Spinal cord (tissue), 10 donors: ENCODE data around the gene TMEM203. TPM values are rescaled to one million over a fixed set of nuclear protein-coding genes. Genes with fewer than 3 reads are reported as not detected.

Experiments
- DNase-seq, 6 donors: peaks; one replicate each; pipeline versions ENCODE4 v3.0.0 to v3.0.0-alpha.2; 2013 to 2015; ENCODE audit warnings: low spot score in 6 of 6, low read depth in 4 of 6
- H3K27ac ChIP-seq: one replicate; pipeline ENCODE4 v1.5.1; 2013; ENCODE audit warnings: low read depth, low read length, control low read depth
- H3K27me3 ChIP-seq: one replicate; pipeline ENCODE4 v1.6.1; 2013; ENCODE audit warnings: low read length; ENCODE audit not compliant: control insufficient read depth, insufficient read depth
- H3K36me3 ChIP-seq: one replicate; pipeline ENCODE4 v1.6.1; 2013; ENCODE audit warnings: low read length; ENCODE audit not compliant: control insufficient read depth, insufficient read depth
- H3K4me1 ChIP-seq: one replicate; pipeline ENCODE4 v1.6.1; 2013; ENCODE audit warnings: low read length; ENCODE audit not compliant: control insufficient read depth, insufficient read depth
- H3K4me3 ChIP-seq: one replicate; pipeline ENCODE4 v1.5.1; 2013; ENCODE audit warnings: low read depth, low read length, control low read depth
- H3K9me3 ChIP-seq: one replicate; pipeline ENCODE4 v1.6.1; 2013; ENCODE audit warnings: low read length; ENCODE audit not compliant: control insufficient read depth, insufficient read depth
- WGBS: methylation state at CpG from one replicate; pipeline ENCODE4 v1.1.5; 2013; ENCODE audit warnings: missing lambda C conversion rate; ENCODE audit not compliant: insufficient coverage; 5-methylcytosine and 5-hydroxymethylcytosine counted together
- polyA plus RNA-seq, 2 donors: library from polyadenylated mRNA; unstranded; fragments of 120-200 nt; gene quantifications; one replicate each; pipeline ENCODE4 v1.2.1, GENCODE V29; 2013; ENCODE audit not compliant: insufficient read length in 2 of 2
- total RNA-seq, 2 donors: library from RNA; depleted of rRNA in 1 of 2; stranded (reverse); fragments of 120-200 nt in 1 of 2; fragments of >200 nt in 1 of 2; gene quantifications; one replicate each; pipeline versions ENCODE4 v1.2.3 to v1.2.4, GENCODE V29; 2013 to 2014
- donor health status: healthy.

The TMEM203 gene
- total and polyA plus RNA-seq, 4 donors = 28.5 to 50.7 (median 41.4) TPM

DNA sequence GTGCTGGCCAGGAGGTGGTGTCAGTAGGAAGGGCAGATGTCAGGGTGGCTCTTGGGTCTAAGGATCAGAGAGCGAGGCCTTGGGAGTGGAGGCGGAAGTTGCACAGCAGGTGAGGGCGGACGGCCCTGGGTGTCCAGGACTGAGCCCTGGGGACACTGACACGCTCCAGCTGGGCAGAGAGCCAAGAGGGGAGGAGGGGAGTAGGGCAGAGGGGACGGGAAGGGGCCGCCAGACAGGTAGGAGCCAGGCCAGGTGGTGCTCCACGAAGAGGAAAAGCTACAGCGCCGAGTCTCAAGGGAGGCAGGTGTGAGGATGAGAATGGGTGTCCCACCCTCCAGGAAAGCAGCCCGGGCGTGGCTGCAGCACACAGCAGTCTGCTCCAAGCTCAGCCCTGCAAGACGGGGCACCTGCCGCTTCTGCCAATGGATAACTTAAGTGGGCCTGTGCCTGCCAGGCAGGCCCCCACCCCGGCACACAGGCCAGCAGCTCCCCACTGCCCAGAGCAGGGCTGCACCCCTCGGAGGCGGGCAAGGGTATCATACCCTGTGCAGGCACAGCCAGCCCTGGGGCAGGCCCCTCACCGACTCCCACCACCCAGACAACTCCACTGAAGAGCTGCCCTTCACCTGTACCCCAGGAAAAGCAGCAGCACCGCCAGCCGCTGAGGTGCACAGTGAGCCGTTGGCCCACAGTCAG is 9.8 kb downstream of the TMEM203 start:
- WGBS = 86% methylated on average over 19 of the region's 21 CpGs
- Histone ChIP-seq H3K4me3 (no peak overlapping the region), H3K4me1 (peaks cover 55% of the 10 kb centered on the region)

DNA sequence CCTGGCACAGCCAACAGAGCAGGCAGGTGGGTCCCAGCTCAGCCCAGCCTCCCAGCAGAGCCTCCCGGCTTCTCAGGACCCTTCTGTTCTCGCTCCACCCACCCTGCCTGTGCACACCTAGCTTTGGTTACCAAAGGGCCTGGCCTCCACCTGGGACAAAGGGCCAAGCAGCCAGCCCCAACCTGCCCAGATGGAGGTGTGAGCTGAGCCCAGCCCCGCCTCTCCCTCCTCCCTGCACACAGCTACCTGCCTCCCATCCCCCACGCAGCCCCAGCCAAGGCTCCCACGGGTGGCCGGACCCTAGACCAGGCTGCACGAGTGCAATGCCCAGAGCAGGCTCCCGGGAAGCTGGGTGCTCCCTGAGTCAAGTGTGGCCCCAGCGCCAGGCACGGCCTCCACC is 10.5 kb downstream of the TMEM203 start:
- no peak overlapping the region for H3K27ac ChIP-seq
- peaks cover 63% of the 10 kb centered on the region for H3K4me1 ChIP-seq
- H3K36me3 ChIP-seq = peaks cover 94% of the 10 kb centered on the region
- no peak for DNase-seq
- H3K27me3 ChIP-seq = no peaks in the 10 kb centered on the region
- WGBS = 80% methylated on average over 10 of the region's 10 CpGs
- no peak overlapping the region for H3K4me3 ChIP-seq
- H3K9me3 ChIP-seq = no peaks in the 10 kb centered on the region

More for the DNA sequence above, 9.8 kb downstream of the TMEM203 start:
- H3K27me3 ChIP-seq = no peaks in the 10 kb centered on the region
- H3K27ac ChIP-seq = no peak overlapping the region
- H3K36me3 ChIP-seq = peaks cover 87% of the 10 kb centered on the region
- no peak for DNase-seq
- H3K9me3 ChIP-seq = no peaks in the 10 kb centered on the region

DNA sequence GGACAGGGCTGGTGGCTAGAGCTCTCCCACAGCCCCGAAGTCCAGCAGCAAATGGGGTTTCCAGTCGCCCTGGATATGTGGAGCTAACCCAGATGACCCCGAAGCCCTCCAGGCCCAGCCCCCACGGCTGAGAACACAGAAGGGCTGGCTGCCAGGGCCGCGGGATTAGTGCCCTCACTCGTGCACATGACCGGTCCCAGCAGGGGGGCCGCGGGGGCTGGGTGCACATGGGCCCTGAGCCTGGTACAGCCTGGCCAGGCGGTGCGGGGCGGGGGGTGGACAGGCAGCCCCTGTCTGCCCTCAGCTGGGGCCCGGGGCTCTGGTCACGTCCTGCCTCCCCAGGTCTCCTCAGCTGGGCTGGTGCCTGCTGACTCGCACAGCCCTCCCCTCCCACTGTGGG is 11.1 kb downstream of the TMEM203 start:
- WGBS = 68% methylated on average over 16 of the region's 16 CpGs
- Histone ChIP-seq H3K27ac (no peak overlapping the region), H3K9me3 (no peaks in the 10 kb centered on the region), H3K27me3 (no peaks in the 10 kb centered on the region), H3K36me3 (peaks cover 98% of the 10 kb centered on the region), H3K4me3 (no peak overlapping the region), H3K4me1 (peaks cover 64% of the 10 kb centered on the region)
- peak in 1 of 6 donors; percentile 29 for DNase-seq

DNA sequence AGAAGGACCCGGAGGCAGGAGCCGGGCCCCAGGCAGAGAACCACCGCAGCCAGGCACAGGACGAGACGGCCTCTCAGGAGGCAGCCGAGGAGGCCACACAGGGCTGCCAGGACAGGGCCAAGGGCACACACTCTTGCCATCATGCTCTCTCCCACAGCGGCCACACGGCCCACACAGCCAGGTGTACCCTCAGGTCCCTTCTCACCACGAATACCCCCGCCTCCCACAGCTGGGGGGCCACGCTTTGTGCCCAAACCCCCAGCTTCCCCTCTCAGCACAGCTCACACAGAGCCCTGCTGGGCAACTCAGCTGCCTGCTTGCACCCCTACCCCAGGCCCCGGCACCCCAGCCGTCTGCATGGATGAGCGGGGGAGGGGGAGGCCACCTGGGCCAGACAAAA is 11.7 kb downstream of the TMEM203 start:
- WGBS = 87% methylated on average over 14 of the region's 14 CpGs
- Histone ChIP-seq H3K36me3 (peaks cover 97% of the 10 kb centered on the region), H3K27me3 (no peaks in the 10 kb centered on the region), H3K4me3 (no peak overlapping the region), H3K9me3 (no peaks in the 10 kb centered on the region), H3K4me1 (peaks cover 64% of the 10 kb centered on the region), H3K27ac (no peak overlapping the region)
- no peak for DNase-seq

DNA sequence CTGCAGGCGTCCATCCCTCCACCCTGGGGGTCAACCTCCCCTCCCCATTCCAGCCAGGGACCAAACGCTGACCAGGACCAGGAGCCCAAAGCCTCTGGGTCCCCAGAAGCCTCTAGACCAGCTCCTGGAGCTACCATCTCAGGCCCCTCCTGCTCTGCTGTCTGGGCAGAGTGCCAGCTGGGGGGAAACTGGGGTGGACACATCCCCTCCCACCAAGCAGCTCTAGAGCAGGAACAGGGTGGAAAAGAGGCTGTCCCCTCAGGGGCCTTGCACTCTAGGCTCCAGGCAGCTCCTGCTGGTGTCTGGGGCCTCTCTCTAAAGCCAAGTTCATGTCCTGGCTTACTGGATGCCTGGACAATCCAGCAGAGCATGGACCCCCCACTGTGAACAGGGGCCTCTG is 12.6 kb downstream of the TMEM203 start:
- Histone ChIP-seq H3K27ac (no peak overlapping the region), H3K27me3 (no peaks in the 10 kb centered on the region), H3K36me3 (peaks cover 91% of the 10 kb centered on the region), H3K9me3 (no peaks in the 10 kb centered on the region), H3K4me1 (peaks cover 58% of the 10 kb centered on the region), H3K4me3 (no peak overlapping the region)
- 84% methylated on average over 2 of the region's 2 CpGs for whole genome bisulfite sequencing
- DNase-seq = no peak

DNA sequence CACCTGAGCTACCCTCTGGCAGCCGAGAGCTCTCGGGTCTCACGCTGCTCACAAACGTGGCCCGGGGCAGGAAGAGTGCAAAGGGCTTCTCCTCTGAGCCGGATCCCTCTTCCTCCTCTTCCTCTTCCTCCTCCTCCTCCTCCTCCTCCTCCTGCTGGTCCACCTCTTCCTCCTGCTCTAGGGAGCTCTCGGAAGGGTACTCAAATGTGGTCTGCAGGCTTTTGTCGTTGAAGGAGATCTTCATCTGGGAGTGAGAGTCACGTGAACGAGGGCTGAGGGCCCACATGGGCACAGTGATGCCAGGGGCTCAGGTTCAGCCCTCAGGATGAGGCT is 13.0 kb downstream of the TMEM203 start:
- WGBS = 82% methylated on average over 8 of the region's 10 CpGs
- DNase-seq = no peak
- Histone ChIP-seq H3K4me1 (peaks cover 58% of the 10 kb centered on the region), H3K27ac (no peak overlapping the region), H3K36me3 (peaks cover 91% of the 10 kb centered on the region), H3K9me3 (no peaks in the 10 kb centered on the region), H3K4me3 (no peak overlapping the region), H3K27me3 (no peaks in the 10 kb centered on the region)

DNA sequence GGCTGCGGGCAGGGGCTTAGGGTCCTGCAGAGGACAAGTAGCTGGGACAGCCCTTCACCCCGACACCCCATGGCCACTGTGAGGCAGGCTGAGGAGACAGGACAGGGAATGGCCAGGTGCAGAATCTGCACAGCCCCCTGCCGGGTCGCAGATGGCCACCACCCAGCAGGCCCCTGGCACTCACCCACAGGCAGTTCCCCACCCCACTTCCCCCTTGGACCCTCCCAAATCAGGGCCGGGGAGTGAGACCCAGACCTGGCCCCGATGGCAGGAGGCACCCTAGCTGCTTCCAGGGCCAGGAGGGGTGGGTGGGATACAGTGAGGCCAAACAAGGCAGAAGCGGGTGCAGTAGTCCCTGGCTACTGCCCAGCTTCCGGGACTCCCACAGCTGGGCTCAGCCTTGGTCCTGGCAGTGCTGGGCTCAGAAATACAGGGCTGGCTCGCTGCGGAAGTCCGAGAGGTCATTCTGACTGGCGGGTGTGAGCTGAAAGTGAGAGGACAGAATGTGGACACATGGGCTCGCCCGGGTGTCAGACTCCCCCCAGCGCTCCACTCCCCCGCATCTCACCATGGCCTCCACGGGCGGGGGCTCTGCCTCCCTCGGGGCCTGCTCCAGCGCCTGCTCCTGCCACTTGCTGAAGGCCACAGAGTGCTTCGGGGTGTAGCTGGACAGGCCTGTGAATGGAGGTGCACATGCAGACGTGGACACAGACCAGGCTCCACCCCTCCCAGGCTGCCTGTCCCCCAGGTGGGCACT is 13.6 kb downstream of the TMEM203 start:
- WGBS = 85% methylated on average over 19 of the region's 22 CpGs
- no peak for DNase-seq
- Histone ChIP-seq H3K9me3 (no peaks in the 10 kb centered on the region), H3K27me3 (no peaks in the 10 kb centered on the region), H3K4me1 (peaks cover 62% of the 10 kb centered on the region), H3K36me3 (peaks cover 92% of the 10 kb centered on the region), H3K4me3 (no peak overlapping the region), H3K27ac (no peak overlapping the region)

DNA sequence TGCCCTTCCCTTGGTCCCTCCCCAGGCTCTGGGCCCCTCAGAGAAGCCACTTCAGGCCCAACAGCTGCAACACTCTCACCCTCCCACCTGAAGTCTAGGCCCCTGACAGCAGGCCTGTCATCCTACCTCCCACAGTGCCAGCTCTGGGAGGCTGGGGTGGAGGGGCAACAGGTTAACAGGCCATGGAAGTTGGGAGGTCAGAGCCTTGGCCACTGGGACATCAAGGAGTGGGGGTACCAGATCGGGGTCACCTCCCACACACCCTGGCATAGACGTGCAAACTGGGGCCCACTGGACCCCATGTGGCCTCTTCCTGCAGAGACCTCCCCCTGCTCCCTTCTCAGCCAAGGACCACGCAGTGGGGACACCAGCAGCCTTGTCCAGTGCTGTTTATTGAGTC is 14.2 kb downstream of the TMEM203 start:
- Histone ChIP-seq H3K4me1 (peaks cover 63% of the 10 kb centered on the region), H3K4me3 (no peak overlapping the region), H3K27me3 (no peaks in the 10 kb centered on the region), H3K9me3 (no peaks in the 10 kb centered on the region), H3K27ac (no peak overlapping the region), H3K36me3 (peaks cover 92% of the 10 kb centered on the region)
- WGBS = 86% methylated on average over 2 of the region's 3 CpGs
- no peak for DNase-seq

DNA sequence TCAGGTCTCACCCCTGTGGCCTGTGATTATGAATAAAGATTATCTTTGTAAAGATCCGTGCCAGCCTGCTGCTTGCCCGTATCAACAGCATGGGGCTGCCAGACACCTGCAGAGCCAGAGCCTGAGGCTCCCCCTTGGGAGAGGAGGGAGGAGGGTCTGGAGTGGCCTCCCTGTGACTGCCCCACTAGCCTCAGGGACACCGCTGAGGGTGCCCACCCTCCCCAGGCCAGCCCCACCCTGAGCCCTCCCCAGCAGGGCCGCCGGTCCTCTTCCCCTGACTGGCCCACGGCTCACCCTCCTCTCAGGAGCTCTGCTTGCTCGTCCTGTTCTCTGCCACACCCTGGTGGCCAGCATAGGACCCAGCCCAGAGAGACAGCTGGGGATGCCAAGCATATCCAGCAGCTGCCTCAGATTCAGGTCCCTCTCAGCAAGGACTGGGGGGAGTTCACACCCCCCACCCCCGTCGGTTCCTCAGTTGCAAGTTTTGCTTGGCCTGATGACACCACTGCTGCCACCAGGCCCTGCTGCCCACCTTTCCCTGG is 15.1 kb downstream of the TMEM203 start:
- WGBS = 79% methylated on average over 9 of the region's 9 CpGs
- Histone ChIP-seq H3K27ac (no peak overlapping the region), H3K36me3 (peaks cover 92% of the 10 kb centered on the region)

More for the DNA sequence above, 15.1 kb downstream of the TMEM203 start:
- no peak for DNase-seq
- Histone ChIP-seq H3K4me1 (peaks cover 68% of the 10 kb centered on the region), H3K4me3 (no peak overlapping the region), H3K27me3 (no peaks in the 10 kb centered on the region), H3K9me3 (no peaks in the 10 kb centered on the region)
